Thoracic aorta (tissue), 2 donors: ENCODE data around the gene ZCCHC7. TPM values are rescaled to one million over a fixed set of nuclear protein-coding genes. Genes with fewer than 3 reads are reported as not detected.
"Not testable (repeated sequence)": the region's sequence is repeated elsewhere in the genome, so short reads cannot be mapped to it uniquely, and the experiment has no call there.

ENCODE experiments used
- ATAC-seq: fragments of 150-250 bp; one replicate; pipeline ENCODE4 v1.8.0; 2017; ENCODE audit warnings: low read depth; ENCODE audit not compliant: insufficient number of reproducible peaks, low FRiP score
- DNase-seq: peaks from one replicate; pipeline ENCODE4 v3.0.0-alpha.2; 2020; ENCODE audit warnings: low spot score
- H3K27ac ChIP-seq, 2 donors: fragments of 200-600 bp; sonication (generic); 1 replicate in 1 of 2; 2 replicates in 1 of 2; pipeline ENCODE4 v1.5.1; 2016; ENCODE audit warnings: mild to moderate bottlenecking in 2 of 2, moderate library complexity in 2 of 2
- H3K27me3 ChIP-seq: fragments of 200-600 bp; sonication (generic); replicated peaks from 2 replicates; pipeline ENCODE4 v1.6.0; 2016; ENCODE audit warnings: mild to moderate bottlenecking; ENCODE audit not compliant: insufficient read depth
- H3K36me3 ChIP-seq: fragments of 200-600 bp; sonication (generic); one replicate; pipeline ENCODE4 v1.5.1; 2016
- H3K4me1 ChIP-seq, 2 donors: fragments of 200-600 bp; sonication (generic); 1 replicate in 1 of 2; 2 replicates in 1 of 2; pipeline versions ENCODE4 v1.5.1 to v1.6.0; 2016; ENCODE audit warnings: low read depth in 2 of 2, mild to moderate bottlenecking in 1 of 2; ENCODE audit not compliant: control insufficient read depth in 1 of 2
- H3K4me3 ChIP-seq: fragments of 200-600 bp; sonication (generic); 2 replicates; pipeline ENCODE4 v1.5.1; 2016; ENCODE audit warnings: mild to moderate bottlenecking
- H3K9me3 ChIP-seq: fragments of 200-600 bp; sonication (generic); 2 replicates; pipeline ENCODE4 v1.5.1; 2016
- CTCF ChIP-seq: fragments of 200-600 bp; sonication (generic); IDR thresholded peaks from one replicate; pipeline ENCODE4 v1.5.1; 2019; ENCODE audit warnings: antibody characterized with exemption
- total RNA-seq, 2 donors: library from RNA; depleted of rRNA; stranded (reverse); fragments of >200 nt; gene quantifications; one replicate each; pipeline versions ENCODE4 v1.1.0 to v1.2.3, GENCODE V29; 2016

The ZCCHC7 gene
- total RNA-seq, 2 donors from 2014 or later, result 13.8 to 19.5 TPM

- no peaks in the 10 kb centered on the region for H3K9me3 ChIP-seq
- ATAC-seq (no peak), DNase-seq (no peak)
- H3K27me3 ChIP-seq, result no peaks in the 10 kb centered on the region
- no peak overlapping the region for H3K27ac ChIP-seq
- H3K4me1 ChIP-seq, result peaks cover 0 to 5% of the 10 kb centered on the region in 2 donors
- H3K36me3 ChIP-seq, result peaks cover 6% of the 10 kb centered on the region
- no peak overlapping the region for H3K4me3 ChIP-seq
- no peak for TF ChIP-seq CTCF
Observed at GRCh38 chr9:37300620-37301019, 180.2 kb downstream of the ZCCHC7 start.

DNA sequence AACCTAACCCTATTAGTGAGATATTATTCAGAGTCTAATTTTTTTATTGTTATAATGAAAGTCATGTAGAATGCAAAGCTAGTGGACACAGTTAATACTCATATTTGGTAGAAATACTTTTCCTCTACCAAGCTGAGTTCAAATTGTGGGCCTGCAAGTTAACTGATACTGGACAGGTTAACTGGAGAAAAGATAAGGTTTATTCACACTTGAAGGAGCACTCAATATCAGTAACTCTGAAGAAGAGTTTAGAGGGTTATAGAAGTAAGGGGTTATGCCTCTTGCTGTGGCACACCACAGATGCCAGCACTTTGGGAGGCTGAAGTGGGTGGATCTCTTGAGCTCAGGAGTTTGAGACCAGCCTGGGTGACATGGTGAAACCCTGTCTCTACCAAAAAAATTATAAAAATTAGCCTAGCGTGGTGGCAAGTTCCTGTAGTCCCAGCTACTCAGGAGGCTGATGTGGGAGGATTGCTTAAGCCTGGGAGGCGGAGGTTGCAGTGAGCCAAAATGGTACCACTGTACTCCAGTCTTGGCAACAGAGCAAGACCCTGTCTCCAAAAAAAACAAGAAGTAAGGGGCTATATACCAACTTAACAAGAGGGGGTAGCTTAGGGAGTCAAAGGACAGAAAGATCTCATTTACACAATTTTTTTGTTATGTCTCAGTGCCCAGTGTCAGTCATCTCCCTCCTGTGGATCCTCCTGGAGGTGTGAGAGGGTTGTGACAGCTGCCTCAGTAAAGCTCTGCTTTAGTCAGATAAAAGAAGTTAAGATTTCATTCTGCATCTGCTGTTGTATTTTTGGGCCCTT, 180.9 kb downstream of the ZCCHC7 start:
- DNase-seq (no peak), ATAC-seq (no peak)

DNA sequence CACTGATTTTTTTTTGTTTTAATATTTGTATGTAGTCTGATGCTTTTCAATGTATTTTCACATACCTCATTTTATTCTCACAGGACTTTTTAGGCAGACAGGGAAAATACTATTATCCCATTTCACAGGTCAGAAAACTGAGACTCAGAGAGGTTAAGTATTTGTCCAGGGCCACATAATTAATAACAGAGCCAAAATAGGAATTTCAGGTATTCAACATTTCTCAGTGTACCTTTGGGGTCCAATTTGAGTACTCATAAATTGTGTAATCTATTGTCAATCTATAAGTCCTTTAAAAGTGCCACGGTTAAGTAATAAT, 181.4 kb downstream of the ZCCHC7 start:
- ATAC-seq (no peak), DNase-seq (no peak)
- Histone ChIP-seq H3K36me3 (peaks cover 6% of the 10 kb centered on the region), H3K4me3 (no peak overlapping the region), H3K4me1 (peaks cover 0 to 5% of the 10 kb centered on the region in 2 donors), H3K27me3 (no peaks in the 10 kb centered on the region), H3K9me3 (no peaks in the 10 kb centered on the region), H3K27ac (no peak overlapping the region)
- no peak for TF ChIP-seq CTCF

More for the DNA sequence above, 180.9 kb downstream of the ZCCHC7 start:
- Histone ChIP-seq H3K27ac (no peak overlapping the region), H3K9me3 (no peaks in the 10 kb centered on the region), H3K27me3 (no peaks in the 10 kb centered on the region), H3K4me3 (no peak overlapping the region), H3K4me1 (peaks cover 0 to 5% of the 10 kb centered on the region in 2 donors), H3K36me3 (peaks cover 6% of the 10 kb centered on the region)
- no peak for TF ChIP-seq CTCF

DNA sequence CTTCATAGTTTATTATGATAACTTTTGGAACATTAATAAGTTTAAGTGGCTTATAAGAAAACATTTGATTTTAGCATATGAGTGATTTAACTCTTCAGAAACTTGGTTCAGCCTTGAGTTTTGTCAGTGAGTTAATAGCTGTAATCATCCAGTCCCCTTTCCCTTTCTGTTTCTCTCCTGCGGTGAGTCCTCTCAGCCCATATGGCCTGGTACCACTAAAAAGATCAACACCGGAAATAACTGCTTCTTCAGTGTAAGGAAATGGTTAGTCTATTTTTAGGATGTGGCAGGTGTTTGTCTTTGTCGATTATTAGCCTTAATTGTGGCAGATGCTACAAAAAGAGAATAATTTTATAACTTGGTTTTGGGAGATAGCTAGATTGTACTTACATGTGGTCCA, 181.9 kb downstream of the ZCCHC7 start:
- Histone ChIP-seq H3K27ac (no peak overlapping the region), H3K4me3 (no peak overlapping the region), H3K4me1 (peaks cover 0 to 5% of the 10 kb centered on the region in 2 donors), H3K36me3 (peaks cover 10% of the 10 kb centered on the region), H3K9me3 (no peaks in the 10 kb centered on the region), H3K27me3 (no peaks in the 10 kb centered on the region)
- no peak for ATAC-seq
- no peak for DNase-seq
- TF ChIP-seq CTCF, result no peak

GRCh38 chr9:37303272-37303671, 182.9 kb downstream of the ZCCHC7 start:
- not testable (repeated sequence) for H3K27me3 ChIP-seq, ATAC-seq, H3K36me3 ChIP-seq, H3K4me3 ChIP-seq, H3K27ac ChIP-seq, DNase-seq, H3K4me1 ChIP-seq, H3K9me3 ChIP-seq

GRCh38 chr9:37309136-37309535, 188.8 kb downstream of the ZCCHC7 start:
- no peaks in the 10 kb centered on the region for H3K9me3 ChIP-seq
- peaks cover 10% of the 10 kb centered on the region for H3K36me3 ChIP-seq
- H3K27me3 ChIP-seq, result no peaks in the 10 kb centered on the region
- no peak for DNase-seq
- H3K4me1 ChIP-seq, result no peaks in the 10 kb centered on the region
- no peak overlapping the region for H3K27ac ChIP-seq
- TF ChIP-seq CTCF, result no peak
- H3K4me3 ChIP-seq, result no peak overlapping the region
- ATAC-seq, result no peak
